Caki2 (cell line): ENCODE measurements around the gene DGKD. TPM values are rescaled to one million over a fixed set of nuclear protein-coding genes. Genes with fewer than 3 reads are reported as not detected.

Experiments used
- DNase-seq: peaks from one replicate; pipeline ENCODE4 v3.0.0-alpha.2; 2015; ENCODE audit warnings: low read depth
- in situ Hi-C: cut with HindIII; loops from 2 replicates; pipeline ENCODE4 v1.10.0; 2016; ENCODE audit warnings: low sequenced_read_pairs, low pct_unique_long_range_greater_than_20kb, mixed read lengths
- total RNA-seq: library from RNA; depleted of rRNA; stranded (reverse); fragments of >200 nt; shearing (Covaris generic); gene quantifications from 2 replicates; pipeline ENCODE4 v1.2.3, GENCODE V29; 2014; ENCODE audit warnings: low replicate concordance

The DGKD gene
- total RNA-seq, 1 experiment from 2014 or later, result 7.8 TPM

DNA sequence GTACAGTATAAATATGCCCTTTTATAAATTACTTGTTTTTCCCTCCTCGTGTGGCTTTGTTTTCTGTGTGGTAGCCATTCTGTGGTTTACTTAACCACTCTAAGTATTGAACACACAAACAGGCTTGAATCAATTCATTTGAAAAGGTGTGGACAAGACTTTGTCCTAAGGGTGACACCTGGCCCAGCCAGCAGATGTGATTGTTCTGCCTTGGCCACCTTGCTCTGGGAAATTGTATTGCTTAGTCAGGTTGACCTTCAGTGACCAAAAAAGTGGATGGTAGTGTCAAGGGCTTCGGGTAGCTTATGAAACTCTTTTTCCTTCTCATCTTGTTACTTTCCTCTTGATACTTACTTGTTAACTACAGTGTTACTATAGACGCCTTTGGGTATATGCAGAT, 61.9 kb downstream of the DGKD start:
- DNase-seq, result no peak
- in situ Hi-C loops, result no loop called here

DNA sequence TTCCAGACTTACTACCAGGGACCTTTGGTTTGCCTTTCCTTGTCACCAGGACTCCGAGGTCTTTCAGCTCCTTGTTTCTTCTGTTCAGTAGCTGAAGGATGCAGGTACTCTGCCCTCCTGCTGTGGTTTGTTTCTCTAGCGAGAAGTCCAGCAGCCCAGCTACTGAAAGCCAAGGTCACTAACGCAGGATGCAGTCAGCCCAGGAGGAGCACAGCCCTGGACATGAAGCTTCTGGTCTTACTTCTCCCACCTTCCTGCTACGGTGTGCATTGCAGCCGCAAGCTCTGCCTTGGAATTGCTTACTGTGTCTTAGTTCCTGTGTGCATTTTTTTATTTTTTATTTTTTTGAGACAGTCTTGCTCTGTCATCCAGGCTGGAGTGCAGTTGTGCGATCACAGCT, 62.4 kb downstream of the DGKD start:
- in situ Hi-C loops, result no loop called here
- DNase-seq, result no peak

GRCh38 chr2:233417282-233417681, 63.0 kb downstream of the DGKD start:
- in situ Hi-C loops, result no loop called here
- no peak for DNase-seq

- in situ Hi-C loops, result no loop called here
- DNase-seq, result no peak
These were observed 63.9 kb downstream of the DGKD start for GRCh38 chr2:233418052-233418760.

DNA sequence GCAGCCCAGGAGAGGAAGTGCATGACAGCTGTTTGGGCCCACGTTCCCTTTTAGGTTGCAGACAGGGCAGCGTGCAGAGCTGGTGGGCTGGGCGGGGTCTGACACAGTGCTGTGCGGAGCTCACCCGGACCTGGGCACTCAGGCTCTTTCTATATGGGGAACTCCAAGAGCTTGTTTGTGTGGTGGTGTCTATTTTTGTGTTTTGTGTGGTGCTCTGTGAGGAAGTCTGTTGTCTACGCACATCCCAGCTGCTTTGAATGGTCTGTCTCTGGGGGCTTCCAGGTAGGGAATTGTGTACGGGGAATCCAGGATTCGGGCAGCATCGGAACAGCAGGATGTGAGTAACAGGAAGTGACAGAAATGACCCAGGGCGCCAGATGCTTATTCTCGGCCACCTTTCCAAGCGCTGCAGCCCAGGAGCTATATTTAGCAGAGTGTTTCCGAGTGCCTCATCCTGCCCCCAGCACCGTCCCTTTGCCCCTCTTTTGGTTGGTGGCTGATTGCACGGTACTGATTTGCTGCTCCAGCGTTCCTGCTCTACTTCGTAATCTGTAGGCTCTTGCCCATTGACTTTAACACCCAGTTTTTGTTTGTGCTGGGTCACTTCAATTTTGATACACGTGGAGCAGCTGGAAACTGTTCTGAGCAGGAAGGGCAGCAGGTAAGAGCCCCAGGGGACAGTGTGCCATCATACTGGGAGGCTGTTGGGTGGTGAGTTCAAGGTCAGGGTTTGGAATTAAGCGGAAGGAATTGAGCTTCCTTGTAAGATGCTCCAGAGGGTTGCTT, 64.7 kb downstream of the DGKD start:
- in situ Hi-C loops, result no loop called here
- DNase-seq, result no peak

DNA sequence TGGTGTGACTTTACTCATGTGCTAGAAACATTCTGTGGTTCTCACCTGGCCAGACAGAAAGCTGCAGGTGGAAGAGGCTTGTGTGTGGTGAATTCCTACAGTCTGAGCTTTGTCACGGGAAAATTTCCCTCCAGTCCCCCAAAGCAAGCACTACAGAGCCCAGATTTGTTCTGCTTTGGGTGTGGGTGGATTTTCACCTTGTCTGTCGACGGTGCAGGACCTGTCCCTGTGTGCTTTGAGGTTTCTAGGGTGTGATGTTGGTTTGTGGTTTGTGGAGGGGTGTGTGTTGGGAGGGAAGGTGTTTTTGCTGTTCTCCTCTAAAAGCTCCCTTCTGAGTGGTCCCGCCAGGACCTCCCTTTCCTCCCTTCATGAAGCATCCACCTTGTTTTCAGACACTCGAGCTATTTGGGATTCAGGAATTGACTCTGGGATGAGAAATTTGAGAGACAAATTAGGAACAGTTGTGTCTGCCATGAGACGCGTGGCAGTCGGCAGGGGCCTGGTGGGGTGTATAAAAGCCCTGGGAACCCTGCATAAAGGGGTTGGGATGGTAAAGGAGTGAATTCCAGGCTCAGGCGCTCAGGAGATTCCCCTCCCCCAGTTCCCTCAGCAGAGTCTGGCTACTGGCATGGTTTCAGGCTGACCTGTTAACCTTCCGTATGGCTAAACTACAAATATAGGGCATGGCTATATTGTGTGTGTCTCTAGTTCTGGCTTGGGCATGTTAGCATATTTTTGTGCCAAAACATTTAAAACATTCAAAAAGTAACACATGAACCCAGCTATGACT, 65.5 kb downstream of the DGKD start:
- DNase-seq, result no peak

DNA sequence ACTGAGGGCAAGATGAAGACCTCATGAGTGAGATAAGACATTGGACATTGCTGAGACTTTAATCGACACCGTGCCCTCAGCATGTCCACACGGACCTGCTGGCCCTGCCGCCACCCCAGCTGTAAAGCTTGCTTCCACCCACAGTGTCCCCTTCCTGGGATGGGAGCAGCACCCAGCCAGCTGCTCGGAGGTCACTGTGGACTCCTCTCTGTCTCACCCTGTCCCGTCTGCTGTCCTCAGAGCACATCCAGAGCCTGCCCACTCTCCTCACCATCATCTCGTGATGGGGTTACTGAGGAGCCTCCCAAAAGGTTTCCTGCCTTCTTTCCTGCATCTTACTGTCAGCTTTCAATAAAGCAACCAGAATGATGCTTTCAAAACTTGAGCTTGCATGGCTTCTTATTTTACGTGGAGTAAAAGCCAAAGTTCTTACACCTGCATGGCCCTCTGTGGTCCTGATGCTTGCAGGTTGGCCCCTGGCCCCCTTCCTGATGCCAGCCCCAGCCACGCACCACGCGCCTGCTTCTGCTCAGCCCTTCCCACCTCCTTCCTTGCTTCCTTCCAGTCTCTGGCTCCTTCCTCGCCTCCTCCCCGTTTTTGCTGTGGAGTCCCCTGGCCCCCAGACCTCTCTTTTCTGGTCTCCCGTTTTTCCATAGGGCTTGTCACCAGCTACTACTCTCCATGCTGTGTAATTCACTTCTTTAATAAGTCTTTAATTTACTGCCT, 67.0 kb downstream of the DGKD start:
- in situ Hi-C loops, result no loop called here

More for the DNA sequence above, 65.5 kb downstream of the DGKD start:
- in situ Hi-C loops, result no loop called here

GRCh38 chr2:233422050-233422639, 67.9 kb downstream of the DGKD start:
- peak; percentile 64 for DNase-seq
- in situ Hi-C loops, result no loop called here

More for the DNA sequence above, 67.0 kb downstream of the DGKD start:
- DNase-seq, result no peak

DNA sequence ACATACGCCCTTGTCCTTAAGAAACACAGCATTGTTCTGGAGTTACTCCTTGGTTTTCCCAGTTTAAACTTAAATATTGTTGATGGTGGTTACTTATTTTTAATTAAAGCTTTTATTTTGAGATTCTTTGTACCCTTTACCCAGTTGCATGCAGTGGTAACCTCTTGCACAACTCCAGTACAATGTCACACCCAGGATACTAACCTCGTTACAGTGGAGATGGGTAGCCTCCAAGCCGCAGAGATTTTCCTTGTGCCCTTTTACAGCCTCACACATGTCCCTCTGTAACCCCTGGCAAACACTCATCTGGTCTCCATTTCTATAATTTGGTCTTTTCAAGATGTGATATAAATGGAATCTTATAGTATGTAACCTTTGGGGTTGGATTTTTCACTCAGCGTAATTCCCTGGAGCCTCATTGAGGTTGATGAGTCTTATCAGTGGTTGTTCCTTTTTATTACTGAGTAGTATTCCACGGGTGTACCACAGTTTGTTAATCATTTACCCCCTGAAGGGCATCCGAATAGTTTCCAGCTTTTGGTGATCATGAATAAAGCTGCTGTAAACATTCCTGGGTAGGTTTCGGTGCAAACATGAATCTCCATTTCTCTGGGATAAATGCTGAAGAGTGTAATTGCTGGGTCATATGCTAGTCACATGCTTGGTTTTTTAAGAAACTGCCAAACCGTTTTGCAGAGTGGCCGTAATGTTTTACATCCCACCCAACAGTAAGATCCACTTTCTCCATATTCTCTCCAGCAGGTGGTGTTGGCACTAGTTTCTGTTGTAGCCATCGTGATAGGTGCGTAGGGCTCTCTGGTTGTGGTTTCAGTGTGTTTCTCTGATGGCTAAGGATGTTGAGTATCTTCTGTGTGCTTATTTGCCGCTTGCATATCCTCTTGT, 68.6 kb downstream of the DGKD start:
- no peak for DNase-seq

GRCh38 chr2:233423552-233423860, 69.2 kb downstream of the DGKD start:
- no peak for DNase-seq
- in situ Hi-C loops, result no loop called here

More for the DNA sequence above, 68.6 kb downstream of the DGKD start:
- in situ Hi-C loops, result no loop called here

GRCh38 chr2:233424154-233424951, 70.1 kb downstream of the DGKD start:
- DNase-seq, result no peak
- in situ Hi-C loops, result no loop called here

DNA sequence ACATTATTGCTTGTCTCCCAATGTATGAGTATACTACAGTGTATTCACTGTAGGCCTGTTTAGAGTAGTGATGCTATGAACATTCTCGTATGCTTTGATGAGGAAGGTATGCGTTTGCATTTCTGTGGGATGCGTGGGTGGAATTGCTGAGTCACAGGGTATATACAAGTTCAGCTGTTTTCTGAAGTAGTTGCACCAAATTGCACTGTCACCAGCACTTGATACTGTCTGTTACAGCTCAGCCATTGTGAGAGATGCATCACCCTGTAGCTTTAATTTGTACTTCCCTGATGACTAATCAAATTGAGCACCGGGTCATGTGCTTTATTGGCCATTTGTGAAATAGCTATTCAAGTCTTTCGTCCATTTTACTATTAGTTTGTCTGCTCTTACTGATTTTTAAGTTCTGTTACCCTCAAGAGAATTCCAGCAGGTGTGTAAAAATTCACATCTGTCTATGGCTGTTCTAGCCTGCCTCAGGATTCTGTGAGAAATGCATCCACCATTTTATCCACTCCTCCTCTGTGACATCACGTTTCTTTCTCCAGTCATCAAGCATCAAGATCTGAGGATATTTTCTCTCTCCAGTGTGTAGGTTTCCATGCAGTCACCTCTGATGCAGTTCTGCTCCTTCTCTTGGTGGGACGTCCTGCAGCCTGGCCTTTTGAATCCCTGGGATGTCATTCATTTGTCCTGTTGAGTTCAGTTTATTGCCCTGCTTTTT, 72.5 kb downstream of the DGKD start:
- in situ Hi-C loops, result no loop called here
- peak; percentile 52 for DNase-seq

DNA sequence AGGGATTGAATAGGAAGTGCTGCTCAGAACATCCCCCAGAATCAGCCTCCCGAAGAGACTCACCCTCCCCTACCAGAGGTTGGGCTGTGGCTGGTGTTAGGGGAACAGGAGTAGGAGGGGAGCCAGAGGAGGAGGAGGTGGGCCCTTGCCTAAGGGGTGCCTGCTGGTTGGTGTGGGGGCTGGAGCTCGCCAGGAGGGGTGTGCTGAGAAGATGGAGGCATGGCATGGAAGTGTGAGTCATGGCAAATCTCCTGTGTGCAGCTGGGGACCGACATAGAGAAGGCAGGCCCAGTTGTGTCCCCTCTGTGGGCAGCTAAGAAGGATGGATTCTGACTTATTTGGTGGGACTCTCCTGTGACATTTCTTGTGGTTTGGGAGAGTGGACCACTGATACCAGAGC, 73.7 kb downstream of the DGKD start:
- in situ Hi-C loops, result no loop called here

DNA sequence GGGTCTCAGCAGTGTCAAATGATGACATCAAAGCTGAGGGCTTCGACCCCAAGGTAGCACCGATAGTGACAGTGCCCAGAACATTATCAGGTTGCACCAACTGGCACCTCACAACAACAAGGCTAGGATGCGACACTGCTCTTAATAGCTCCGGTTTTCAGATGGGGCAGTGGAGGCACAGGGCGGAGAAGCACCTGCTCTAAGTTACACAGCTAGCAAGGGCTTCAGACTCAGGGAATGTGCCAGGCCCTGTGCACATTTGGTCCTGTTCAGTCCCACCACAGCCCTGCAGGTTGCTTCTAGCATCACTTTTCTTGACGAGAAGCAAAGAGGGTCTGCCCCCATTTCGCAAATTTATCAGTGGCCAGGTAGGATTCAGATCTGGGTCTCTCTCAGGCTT, 74.1 kb downstream of the DGKD start:
- no peak for DNase-seq
- in situ Hi-C loops, result no loop called here

More for the DNA sequence above, 73.7 kb downstream of the DGKD start:
- DNase-seq, result no peak

GRCh38 chr2:233429175-233429897, 75.0 kb downstream of the DGKD start:
- in situ Hi-C loops, result no loop called here
- no peak for DNase-seq
